ENCODE measurements around the gene EFCAB8.

The EFCAB8 gene

GRCh38 chr20:32858701-32859372 is at the start of gene EFCAB8:
Gene EFCAB8, plus strand, starts transcription at chr20:32858923. Its CDS starts 4,870 bp downstream, at chr20:32863793.
- in situ Hi-C loops (cut with HindIII; ENCODE audit: low pct_ligation_motif_present, low sequenced_read_pairs), result no loop called here
- no peak for DNase-seq
- no peak for TF ChIP-seq CTCF (IDR thresholded peaks at IDR 0.05; ENCODE audit: low read depth, low read length, missing control alignments)
- Histone ChIP-seq H3K36me3 (replicated peaks) (peaks cover 19% of the 10 kb centered on the region), H3K27ac (no peak within 1 kb of the TSS), H3K27me3 (replicated peaks) (no peaks in the 10 kb centered on the region), H3K4me3 (ENCODE audit: low read depth, low read length) (no peak within 1 kb of the TSS)

- no peak for TF ChIP-seq CTCF (IDR thresholded peaks at IDR 0.05; ENCODE audit: low read depth, low read length, missing control alignments)
- Histone ChIP-seq H3K4me3 (ENCODE audit: low read depth, low read length) (no peak overlapping the region), H3K36me3 (replicated peaks) (no peaks in the 10 kb centered on the region), H3K27me3 (replicated peaks) (no peaks in the 10 kb centered on the region), H3K27ac (no peak overlapping the region)
- no peak for DNase-seq
- in situ Hi-C loops (cut with HindIII; ENCODE audit: low pct_ligation_motif_present, low sequenced_read_pairs), result no loop called here
Observed at GRCh38 chr20:32809907-32810306, 48.8 kb upstream of the EFCAB8 start.

- Histone ChIP-seq H3K27me3 (replicated peaks) (no peaks in the 10 kb centered on the region), H3K27ac (no peak overlapping the region), H3K4me3 (ENCODE audit: low read depth, low read length) (no peak overlapping the region), H3K36me3 (replicated peaks) (no peaks in the 10 kb centered on the region)
- TF ChIP-seq CTCF (IDR thresholded peaks at IDR 0.05; ENCODE audit: low read depth, low read length, missing control alignments), result no peak
- in situ Hi-C loops (cut with HindIII; ENCODE audit: low pct_ligation_motif_present, low sequenced_read_pairs), result no loop called here
- DNase-seq, result no peak
Observed at GRCh38 chr20:32810941-32811340, 47.8 kb upstream of the EFCAB8 start.

GRCh38 chr20:32811886-32812285 is 46.8 kb upstream of the EFCAB8 start:
- H3K4me3 ChIP-seq (ENCODE audit: low read depth, low read length), result no peak overlapping the region
- DNase-seq, result no peak
- no peak overlapping the region for H3K27ac ChIP-seq
- H3K27me3 ChIP-seq (replicated peaks), result no peaks in the 10 kb centered on the region
- H3K36me3 ChIP-seq (replicated peaks), result no peaks in the 10 kb centered on the region
- in situ Hi-C loops (cut with HindIII; ENCODE audit: low pct_ligation_motif_present, low sequenced_read_pairs), result no loop called here
- no peak for TF ChIP-seq CTCF (IDR thresholded peaks at IDR 0.05; ENCODE audit: low read depth, low read length, missing control alignments)

- no peak for DNase-seq
- Histone ChIP-seq H3K4me3 (ENCODE audit: low read depth, low read length) (peak overlapping the region; percentile 95), H3K36me3 (replicated peaks) (no peaks in the 10 kb centered on the region), H3K27me3 (replicated peaks) (no peaks in the 10 kb centered on the region), H3K27ac (peak overlapping the region; percentile 90)
- in situ Hi-C loops (cut with HindIII; ENCODE audit: low pct_ligation_motif_present, low sequenced_read_pairs), result no loop called here
- peak; percentile 14 for TF ChIP-seq CTCF (IDR thresholded peaks at IDR 0.05; ENCODE audit: low read depth, low read length, missing control alignments)
Observed at GRCh38 chr20:32819992-32820697, 38.6 kb upstream of the EFCAB8 start.
